ENCODE measurements around the gene MRTFA. TPM values are rescaled to one million over a fixed set of nuclear protein-coding genes. Genes with fewer than 3 reads are reported as not detected.
A peak's percentile ranks its signal among the peaks of the same experiment; 100 is the strongest.

Gene MRTFA
- polyA plus RNA-seq, 4 donors, result 11.9 to 20.0 (median 14.1) TPM

GRCh38 chr22:40444178-40444831 is 192.2 kb downstream of the MRTFA start:
- H3K27ac ChIP-seq (ENCODE audit: low read depth in 1 of 3, low read length in 2 of 3), result no peak overlapping the region
- DNase-seq (no peak), FAIRE-seq (no peak)
- WGBS, 3 donors, result 84 to 94% (median 94%) methylated on average over 7 of the region's 7 CpGs
- H3K27me3 ChIP-seq (ENCODE audit: control insufficient read depth in 3 of 3, insufficient read depth in 3 of 3, low read length in 3 of 3), result no peaks in the 10 kb centered on the region
- H3K4me1 ChIP-seq (ENCODE audit: control insufficient read depth in 3 of 3, insufficient read depth in 2 of 3, low read depth in 1 of 3, low read length in 2 of 3), result peaks cover 0 to 5% (median 0%) of the 10 kb centered on the region in 3 donors
- H3K9me3 ChIP-seq (ENCODE audit: control insufficient read depth in 2 of 2, insufficient read depth in 1 of 2, low read depth in 1 of 2, low read length in 1 of 2), result peaks cover 0 to 6% of the 10 kb centered on the region in 2 donors
- peaks cover 3 to 5% (median 4%) of the 10 kb centered on the region in 3 donors for H3K36me3 ChIP-seq (ENCODE audit: control insufficient read depth in 3 of 3, insufficient read depth in 2 of 3, low read depth in 1 of 3, low read length in 3 of 3)
- no peak overlapping the region for H3K4me3 ChIP-seq (ENCODE audit: low read depth in 1 of 3, low read length in 3 of 3)

GRCh38 chr22:40443732-40444131 is 192.8 kb downstream of the MRTFA start:
- DNase-seq (no peak), FAIRE-seq (no peak)
- peaks cover 0 to 6% of the 10 kb centered on the region in 2 donors for H3K9me3 ChIP-seq (ENCODE audit: control insufficient read depth in 2 of 2, insufficient read depth in 1 of 2, low read depth in 1 of 2, low read length in 1 of 2)
- no peak overlapping the region for H3K4me3 ChIP-seq (ENCODE audit: low read depth in 1 of 3, low read length in 3 of 3)
- 91 to 99% (median 92%) methylated on average over 4 of the region's 4 CpGs for WGBS, 3 donors
- no peaks in the 10 kb centered on the region for H3K27me3 ChIP-seq (ENCODE audit: control insufficient read depth in 3 of 3, insufficient read depth in 3 of 3, low read length in 3 of 3)
- peaks cover 3 to 5% (median 4%) of the 10 kb centered on the region in 3 donors for H3K36me3 ChIP-seq (ENCODE audit: control insufficient read depth in 3 of 3, insufficient read depth in 2 of 3, low read depth in 1 of 3, low read length in 3 of 3)
- no peak overlapping the region for H3K27ac ChIP-seq (ENCODE audit: low read depth in 1 of 3, low read length in 2 of 3)
- peaks cover 0 to 5% (median 0%) of the 10 kb centered on the region in 3 donors for H3K4me1 ChIP-seq (ENCODE audit: control insufficient read depth in 3 of 3, insufficient read depth in 2 of 3, low read depth in 1 of 3, low read length in 2 of 3)

GRCh38 chr22:40441761-40442390 is 194.6 kb downstream of the MRTFA start:
- FAIRE-seq (no peak), DNase-seq (no peak)
- Histone ChIP-seq H3K9me3 (ENCODE audit: control insufficient read depth in 2 of 2, insufficient read depth in 1 of 2, low read depth in 1 of 2, low read length in 1 of 2) (peaks cover 0 to 6% of the 10 kb centered on the region in 2 donors), H3K27me3 (ENCODE audit: control insufficient read depth in 3 of 3, insufficient read depth in 3 of 3, low read length in 3 of 3) (no peaks in the 10 kb centered on the region), H3K36me3 (ENCODE audit: control insufficient read depth in 3 of 3, insufficient read depth in 2 of 3, low read depth in 1 of 3, low read length in 3 of 3) (peaks cover 3 to 5% (median 4%) of the 10 kb centered on the region in 3 donors), H3K27ac (ENCODE audit: low read depth in 1 of 3, low read length in 2 of 3) (no peak overlapping the region), H3K4me3 (ENCODE audit: low read depth in 1 of 3, low read length in 3 of 3) (no peak overlapping the region), H3K4me1 (ENCODE audit: control insufficient read depth in 3 of 3, insufficient read depth in 2 of 3, low read depth in 1 of 3, low read length in 2 of 3) (peaks cover 0 to 9% (median 2%) of the 10 kb centered on the region in 3 donors)
- 90 to 96% (median 92%) methylated on average over 5 of the region's 5 CpGs for WGBS, 3 donors

- H3K36me3 ChIP-seq (ENCODE audit: control insufficient read depth in 3 of 3, insufficient read depth in 2 of 3, low read depth in 1 of 3, low read length in 3 of 3), result peaks cover 3 to 17% (median 5%) of the 10 kb centered on the region in 3 donors
- no peak overlapping the region for H3K4me3 ChIP-seq (ENCODE audit: low read depth in 1 of 3, low read length in 3 of 3)
- peak overlapping the region; percentile 27 to 77 (median 41) for H3K27ac ChIP-seq (ENCODE audit: low read depth in 1 of 3, low read length in 2 of 3)
- DNase-seq (peak; percentile 64 to 69), FAIRE-seq (no peak)
- WGBS, 3 donors, result 23 to 34% (median 30%) methylated on average over 12 of the region's 12 CpGs
- H3K4me1 ChIP-seq (ENCODE audit: control insufficient read depth in 3 of 3, insufficient read depth in 2 of 3, low read depth in 1 of 3, low read length in 2 of 3), result peaks cover 0 to 9% (median 7%) of the 10 kb centered on the region in 3 donors
- no peaks in the 10 kb centered on the region for H3K9me3 ChIP-seq (ENCODE audit: control insufficient read depth in 2 of 2, insufficient read depth in 1 of 2, low read depth in 1 of 2, low read length in 1 of 2)
- no peaks in the 10 kb centered on the region for H3K27me3 ChIP-seq (ENCODE audit: control insufficient read depth in 3 of 3, insufficient read depth in 3 of 3, low read length in 3 of 3)
These were observed 199.8 kb downstream of the MRTFA start for GRCh38 chr22:40436505-40437431.

GRCh38 chr22:40434745-40435144 is 201.8 kb downstream of the MRTFA start:
- no peaks in the 10 kb centered on the region for H3K9me3 ChIP-seq (ENCODE audit: control insufficient read depth in 2 of 2, insufficient read depth in 1 of 2, low read depth in 1 of 2, low read length in 1 of 2)
- no peak overlapping the region for H3K27ac ChIP-seq (ENCODE audit: low read depth in 1 of 3, low read length in 2 of 3)
- peaks cover 0 to 7% (median 7%) of the 10 kb centered on the region in 3 donors for H3K4me1 ChIP-seq (ENCODE audit: control insufficient read depth in 3 of 3, insufficient read depth in 2 of 3, low read depth in 1 of 3, low read length in 2 of 3)
- FAIRE-seq (no peak), DNase-seq (no peak)
- no peaks in the 10 kb centered on the region for H3K27me3 ChIP-seq (ENCODE audit: control insufficient read depth in 3 of 3, insufficient read depth in 3 of 3, low read length in 3 of 3)
- no peak overlapping the region for H3K4me3 ChIP-seq (ENCODE audit: low read depth in 1 of 3, low read length in 3 of 3)
- H3K36me3 ChIP-seq (ENCODE audit: control insufficient read depth in 3 of 3, insufficient read depth in 2 of 3, low read depth in 1 of 3, low read length in 3 of 3), result peaks cover 0 to 29% (median 2%) of the 10 kb centered on the region in 3 donors
- 89 to 96% (median 92%) methylated on average over 5 of the region's 5 CpGs for WGBS, 3 donors

GRCh38 chr22:40434106-40434505 is 202.4 kb downstream of the MRTFA start:
- no peak for FAIRE-seq

GRCh38 chr22:40433416-40434090 is 203.0 kb downstream of the MRTFA start:
- no peaks in the 10 kb centered on the region for H3K27me3 ChIP-seq (ENCODE audit: control insufficient read depth in 3 of 3, insufficient read depth in 3 of 3, low read length in 3 of 3)
- FAIRE-seq (no peak), DNase-seq (no peak)
- H3K4me3 ChIP-seq (ENCODE audit: low read depth in 1 of 3, low read length in 3 of 3), result no peak overlapping the region
- peaks cover 0 to 39% (median 9%) of the 10 kb centered on the region in 3 donors for H3K36me3 ChIP-seq (ENCODE audit: control insufficient read depth in 3 of 3, insufficient read depth in 2 of 3, low read depth in 1 of 3, low read length in 3 of 3)
- WGBS, 3 donors, result 54 to 80% (median 74%) methylated on average over 3 of the region's 3 CpGs
- H3K4me1 ChIP-seq (ENCODE audit: control insufficient read depth in 3 of 3, insufficient read depth in 2 of 3, low read depth in 1 of 3, low read length in 2 of 3), result peaks cover 0 to 7% (median 7%) of the 10 kb centered on the region in 3 donors
- no peak overlapping the region for H3K27ac ChIP-seq (ENCODE audit: low read depth in 1 of 3, low read length in 2 of 3)
- H3K9me3 ChIP-seq (ENCODE audit: control insufficient read depth in 2 of 2, insufficient read depth in 1 of 2, low read depth in 1 of 2, low read length in 1 of 2), result no peaks in the 10 kb centered on the region

More at GRCh38 chr22:40434106-40434505, 202.4 kb downstream of the MRTFA start:
- Histone ChIP-seq H3K27me3 (ENCODE audit: control insufficient read depth in 3 of 3, insufficient read depth in 3 of 3, low read length in 3 of 3) (no peaks in the 10 kb centered on the region), H3K4me1 (ENCODE audit: control insufficient read depth in 3 of 3, insufficient read depth in 2 of 3, low read depth in 1 of 3, low read length in 2 of 3) (peaks cover 0 to 7% (median 7%) of the 10 kb centered on the region in 3 donors), H3K4me3 (ENCODE audit: low read depth in 1 of 3, low read length in 3 of 3) (no peak overlapping the region), H3K9me3 (ENCODE audit: control insufficient read depth in 2 of 2, insufficient read depth in 1 of 2, low read depth in 1 of 2, low read length in 1 of 2) (no peaks in the 10 kb centered on the region), H3K27ac (ENCODE audit: low read depth in 1 of 3, low read length in 2 of 3) (no peak overlapping the region), H3K36me3 (ENCODE audit: control insufficient read depth in 3 of 3, insufficient read depth in 2 of 3, low read depth in 1 of 3, low read length in 3 of 3) (peaks cover 0 to 34% (median 6%) of the 10 kb centered on the region in 3 donors)
- WGBS, 3 donors, result 95 to 97% (median 97%) methylated on average over 3 of the region's 3 CpGs
- DNase-seq, result no peak

All from small intestine (tissue), 7 donors.